Measurements from ENCODE around the gene ANO5. TPM values are rescaled to one million over a fixed set of nuclear protein-coding genes. Genes with fewer than 3 reads are reported as not detected.

Gene ANO5, protein sequence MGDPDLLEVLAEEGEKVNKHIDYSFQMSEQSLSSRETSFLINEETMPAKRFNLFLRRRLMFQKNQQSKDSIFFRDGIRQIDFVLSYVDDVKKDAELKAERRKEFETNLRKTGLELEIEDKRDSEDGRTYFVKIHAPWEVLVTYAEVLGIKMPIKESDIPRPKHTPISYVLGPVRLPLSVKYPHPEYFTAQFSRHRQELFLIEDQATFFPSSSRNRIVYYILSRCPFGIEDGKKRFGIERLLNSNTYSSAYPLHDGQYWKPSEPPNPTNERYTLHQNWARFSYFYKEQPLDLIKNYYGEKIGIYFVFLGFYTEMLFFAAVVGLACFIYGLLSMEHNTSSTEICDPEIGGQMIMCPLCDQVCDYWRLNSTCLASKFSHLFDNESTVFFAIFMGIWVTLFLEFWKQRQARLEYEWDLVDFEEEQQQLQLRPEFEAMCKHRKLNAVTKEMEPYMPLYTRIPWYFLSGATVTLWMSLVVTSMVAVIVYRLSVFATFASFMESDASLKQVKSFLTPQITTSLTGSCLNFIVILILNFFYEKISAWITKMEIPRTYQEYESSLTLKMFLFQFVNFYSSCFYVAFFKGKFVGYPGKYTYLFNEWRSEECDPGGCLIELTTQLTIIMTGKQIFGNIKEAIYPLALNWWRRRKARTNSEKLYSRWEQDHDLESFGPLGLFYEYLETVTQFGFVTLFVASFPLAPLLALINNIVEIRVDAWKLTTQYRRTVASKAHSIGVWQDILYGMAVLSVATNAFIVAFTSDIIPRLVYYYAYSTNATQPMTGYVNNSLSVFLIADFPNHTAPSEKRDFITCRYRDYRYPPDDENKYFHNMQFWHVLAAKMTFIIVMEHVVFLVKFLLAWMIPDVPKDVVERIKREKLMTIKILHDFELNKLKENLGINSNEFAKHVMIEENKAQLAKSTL
- 0.84 and 1.8 TPM in 2 replicates for total RNA-seq (2014; rRNA removed; shearing (Covaris generic); ENCODE audit: low replicate concordance)

DNA sequence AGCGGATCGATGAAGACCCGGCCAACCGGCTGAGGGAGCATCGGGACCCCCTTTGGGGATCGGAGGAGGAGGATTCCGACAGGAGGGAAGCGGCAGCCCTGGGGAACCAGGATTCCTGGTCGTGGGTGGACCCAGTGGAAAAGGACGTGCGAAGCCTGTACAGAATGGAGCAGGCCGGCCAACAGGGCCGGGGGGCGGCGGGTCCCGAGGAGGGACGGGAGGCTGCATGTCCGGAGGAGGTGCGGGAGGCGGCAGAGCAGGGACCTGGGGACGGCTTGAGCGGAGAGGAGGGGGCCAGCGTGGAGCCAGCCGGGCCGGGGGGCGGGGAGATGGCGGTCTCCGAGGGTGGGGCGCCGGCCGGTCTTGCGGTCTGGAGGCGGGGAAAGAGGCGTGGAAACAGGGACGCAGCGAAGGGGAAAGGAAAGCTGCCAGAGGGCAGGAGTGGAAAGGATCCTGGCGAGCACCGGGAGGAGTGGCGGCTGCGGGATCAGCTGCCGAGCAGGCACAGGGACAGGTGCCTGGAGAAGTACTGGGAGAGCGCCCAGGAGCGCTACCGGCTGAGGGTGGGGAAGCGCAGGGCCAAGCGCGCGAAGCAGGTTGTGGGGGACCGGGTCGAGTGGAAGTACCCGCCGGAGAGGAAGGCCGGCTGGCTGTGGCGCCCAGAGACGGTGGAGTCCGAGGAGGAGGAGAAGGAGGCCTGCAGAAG, at the start of gene ANO5:
Gene ANO5 (plus strand): TSS at position 444 of the 706 bp plus-strand sequence. CDS start 408 bp downstream, outside the sequence.
- DNase-seq (ENCODE audit: low read depth), result peak; percentile 62
- in situ Hi-C loops (cut with HindIII; ENCODE audit: low pct_unique_long_range_greater_than_20kb, low sequenced_read_pairs), result no loop called here

DNA sequence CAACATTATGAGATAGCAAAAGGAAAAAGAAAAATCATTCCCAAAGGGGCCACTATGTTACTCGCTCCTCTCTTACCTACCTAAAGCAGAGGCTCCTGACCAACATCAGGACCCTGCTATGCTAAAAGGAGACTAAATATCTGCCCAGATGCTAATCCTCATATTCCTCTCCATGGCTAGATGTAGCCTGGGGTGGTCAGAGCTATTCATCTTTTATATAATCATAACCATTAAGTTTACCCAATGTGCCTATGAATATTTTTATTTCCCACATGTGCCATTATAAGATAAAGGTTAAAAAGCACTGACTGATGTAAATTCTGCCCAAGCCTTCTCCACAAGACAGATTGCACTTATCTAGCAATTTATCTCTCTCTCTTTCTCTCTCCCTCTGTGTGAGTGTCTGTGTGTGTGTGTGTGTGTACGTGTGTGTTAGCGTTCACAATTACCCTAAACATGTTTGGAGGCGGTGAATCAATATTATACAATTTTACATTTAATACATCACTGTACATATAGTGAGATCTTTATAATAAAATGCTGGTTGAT, 41.2 kb upstream of the ANO5 start:
- in situ Hi-C loops (cut with HindIII; ENCODE audit: low pct_unique_long_range_greater_than_20kb, low sequenced_read_pairs), result no loop called here
- no peak for DNase-seq (ENCODE audit: low read depth)

DNA sequence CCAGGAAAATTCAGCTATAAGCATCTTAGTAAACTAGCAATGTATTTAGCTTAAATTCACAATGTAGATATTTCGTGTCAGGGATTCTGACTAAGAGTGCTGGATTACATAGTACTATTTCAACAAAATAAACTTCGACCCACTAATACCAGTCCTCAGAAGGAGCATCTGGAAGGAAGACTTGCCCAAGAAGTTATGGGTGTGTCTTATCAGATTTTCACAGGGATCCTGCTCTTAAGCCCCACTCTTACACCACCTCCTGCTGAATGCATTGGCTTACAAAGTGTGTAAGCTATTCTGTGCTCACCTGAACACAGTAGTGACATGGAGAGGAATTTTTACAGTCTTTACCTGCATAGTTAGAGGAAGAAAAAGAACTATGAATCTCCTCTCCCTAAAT, 35.4 kb upstream of the ANO5 start:
- in situ Hi-C loops (cut with HindIII; ENCODE audit: low pct_unique_long_range_greater_than_20kb, low sequenced_read_pairs), result no loop called here
- DNase-seq (ENCODE audit: low read depth), result no peak

DNA sequence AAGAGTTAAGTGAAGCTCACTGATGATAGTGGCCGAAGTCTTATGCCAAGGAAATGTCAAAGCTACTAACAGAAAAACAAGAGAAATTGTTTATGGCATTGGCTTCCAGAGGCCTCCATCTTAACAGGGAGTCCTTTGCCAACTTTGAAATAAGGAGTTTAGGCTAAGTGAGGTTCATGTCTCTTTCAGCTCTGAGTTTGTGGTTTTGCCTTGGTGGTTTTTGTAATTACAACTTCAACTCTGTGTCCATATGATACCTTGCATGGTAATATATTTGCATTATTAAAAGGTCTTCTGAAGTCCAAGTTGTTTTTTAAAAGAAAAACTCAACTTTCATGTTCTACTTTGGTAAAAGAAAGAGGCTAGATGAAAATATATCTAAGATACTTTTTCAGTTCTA, 31.4 kb upstream of the ANO5 start:
- DNase-seq (ENCODE audit: low read depth), result no peak
- in situ Hi-C loops (cut with HindIII; ENCODE audit: low pct_unique_long_range_greater_than_20kb, low sequenced_read_pairs), result no loop called here

DNA sequence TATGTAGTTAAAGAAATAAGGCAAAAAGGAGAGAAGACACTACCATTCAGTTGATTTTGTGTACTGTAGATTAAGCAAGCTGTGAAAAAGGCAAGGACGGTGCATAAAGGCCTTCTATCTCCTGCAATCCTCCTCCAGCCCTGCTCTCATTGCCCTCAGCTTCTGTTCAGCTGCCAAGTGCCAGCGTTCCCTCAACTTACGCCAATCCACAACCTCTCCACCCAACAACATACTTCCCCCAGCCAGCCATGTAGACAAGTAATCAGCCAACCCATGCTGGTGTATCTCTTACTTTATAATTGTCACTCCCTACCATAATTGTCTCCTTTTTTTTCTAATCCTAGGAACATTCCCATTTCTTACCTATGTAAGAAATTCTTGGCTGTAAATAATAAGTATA, 30.1 kb upstream of the ANO5 start:
- in situ Hi-C loops (cut with HindIII; ENCODE audit: low pct_unique_long_range_greater_than_20kb, low sequenced_read_pairs), result no loop called here

DNA sequence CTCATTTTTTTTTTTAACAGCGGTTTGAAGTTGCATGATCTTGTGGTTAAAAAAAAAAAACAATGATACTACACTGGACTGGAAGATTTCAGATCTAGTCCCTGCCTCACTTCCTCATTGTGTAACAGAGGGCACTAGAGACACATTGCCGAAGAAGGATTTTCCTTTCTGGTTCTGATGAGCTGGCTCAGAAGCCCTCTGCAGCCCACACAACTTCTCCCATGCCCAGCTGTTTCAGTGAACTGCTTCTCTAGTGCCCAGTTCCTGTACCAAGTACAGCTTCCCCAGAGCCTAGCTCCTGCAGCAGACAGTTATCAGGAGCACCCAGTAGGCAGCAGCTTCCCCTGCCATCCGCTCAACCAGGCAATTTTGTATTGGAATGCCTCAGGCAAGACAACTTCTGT, 29.5 kb upstream of the ANO5 start:
- in situ Hi-C loops (cut with HindIII; ENCODE audit: low pct_unique_long_range_greater_than_20kb, low sequenced_read_pairs), result no loop called here
- DNase-seq (ENCODE audit: low read depth), result no peak

More for the DNA sequence above, 30.1 kb upstream of the ANO5 start:
- DNase-seq (ENCODE audit: low read depth), result no peak

DNA sequence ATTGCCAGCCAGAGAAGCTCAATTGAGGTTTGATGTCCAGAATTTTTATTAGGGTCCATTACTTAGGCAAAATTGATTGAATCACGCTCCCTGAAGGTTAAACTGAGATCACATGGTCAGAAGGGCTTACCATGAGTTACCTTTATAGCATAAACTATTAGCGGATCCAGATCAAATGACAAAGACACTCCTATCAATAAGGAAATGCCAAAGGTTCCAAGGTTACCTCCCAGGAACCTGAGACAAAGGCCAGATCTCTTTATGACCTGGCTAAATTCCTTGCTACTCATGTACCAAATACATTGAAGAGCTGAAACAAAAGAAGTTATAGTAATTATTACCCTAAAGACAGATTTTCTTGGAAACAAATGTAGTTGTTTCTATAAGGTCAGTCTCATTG, 27.8 kb upstream of the ANO5 start:
- DNase-seq (ENCODE audit: low read depth), result no peak
- in situ Hi-C loops (cut with HindIII; ENCODE audit: low pct_unique_long_range_greater_than_20kb, low sequenced_read_pairs), result no loop called here

DNA sequence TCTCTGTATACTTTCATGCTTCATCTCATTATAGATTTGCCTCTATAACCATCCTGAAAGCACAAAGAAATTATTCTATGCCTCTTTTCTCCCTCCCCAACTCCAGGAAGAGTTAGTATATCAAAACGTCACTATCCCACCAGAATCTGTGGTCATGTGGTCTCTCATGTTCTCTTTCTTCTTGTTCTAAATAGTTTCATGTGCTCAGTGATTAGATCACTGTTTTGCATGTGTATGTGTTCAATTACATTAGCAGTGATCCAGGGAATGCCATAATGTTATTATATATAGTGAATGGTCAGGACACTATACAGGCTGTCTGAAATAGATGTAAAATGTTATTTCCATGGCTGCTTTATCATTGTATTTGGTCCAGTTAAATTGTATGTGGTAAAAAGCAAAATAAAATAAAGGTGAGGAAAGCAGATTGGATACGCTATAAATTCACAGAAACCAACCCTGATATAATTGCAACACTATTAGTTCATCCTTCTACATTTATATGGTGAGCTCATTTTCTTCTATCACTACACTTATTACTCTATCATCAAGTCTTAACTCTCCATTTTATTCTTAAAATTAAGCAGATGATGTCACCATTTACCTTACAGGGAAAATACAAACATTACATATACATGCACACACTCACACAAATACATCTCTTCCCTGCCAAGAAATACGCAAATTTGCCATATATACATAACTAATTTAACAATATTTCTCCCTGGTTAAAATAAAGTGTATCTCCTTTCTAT, 26.9 kb upstream of the ANO5 start:
- in situ Hi-C loops (cut with HindIII; ENCODE audit: low pct_unique_long_range_greater_than_20kb, low sequenced_read_pairs), result no loop called here
- DNase-seq (ENCODE audit: low read depth), result no peak

DNA sequence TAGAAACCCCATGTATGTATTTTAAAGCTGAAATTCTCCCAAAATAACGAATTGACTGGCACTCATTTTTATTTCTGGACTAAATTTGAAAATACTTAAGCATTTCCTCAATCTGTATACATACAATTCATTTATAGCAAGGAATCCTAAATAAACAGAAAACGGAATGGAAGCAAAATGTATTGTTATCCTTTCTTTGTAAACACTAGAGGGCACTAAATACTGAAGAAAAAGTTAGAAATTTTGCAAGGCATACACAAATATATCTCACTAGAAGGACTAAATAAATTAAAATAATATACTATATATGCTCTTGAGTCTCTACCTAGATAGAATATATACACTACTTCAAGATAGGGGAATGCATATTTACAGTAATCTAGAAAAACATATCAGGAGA, 23.1 kb upstream of the ANO5 start:
- in situ Hi-C loops (cut with HindIII; ENCODE audit: low pct_unique_long_range_greater_than_20kb, low sequenced_read_pairs), result no loop called here
- DNase-seq (ENCODE audit: low read depth), result no peak

DNA sequence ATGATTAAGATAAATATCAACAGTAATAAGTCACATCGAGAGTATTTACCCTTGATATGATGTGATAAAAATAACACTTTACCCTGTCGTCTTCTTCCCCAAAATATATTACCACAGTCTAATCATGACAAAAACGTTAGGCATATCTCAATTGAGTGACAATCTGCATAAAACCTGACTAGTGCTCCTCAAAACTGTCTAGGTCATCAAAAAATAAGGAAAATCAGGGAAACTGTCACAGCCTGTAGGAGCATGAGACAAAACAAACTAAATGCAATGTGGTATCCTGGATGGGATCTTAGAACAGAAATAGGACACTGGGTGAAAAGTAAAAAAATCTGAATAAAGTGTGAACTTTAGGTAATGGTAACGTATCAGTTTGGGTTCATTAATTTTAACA, 19.4 kb upstream of the ANO5 start:
- in situ Hi-C loops (cut with HindIII; ENCODE audit: low pct_unique_long_range_greater_than_20kb, low sequenced_read_pairs), result no loop called here

DNA sequence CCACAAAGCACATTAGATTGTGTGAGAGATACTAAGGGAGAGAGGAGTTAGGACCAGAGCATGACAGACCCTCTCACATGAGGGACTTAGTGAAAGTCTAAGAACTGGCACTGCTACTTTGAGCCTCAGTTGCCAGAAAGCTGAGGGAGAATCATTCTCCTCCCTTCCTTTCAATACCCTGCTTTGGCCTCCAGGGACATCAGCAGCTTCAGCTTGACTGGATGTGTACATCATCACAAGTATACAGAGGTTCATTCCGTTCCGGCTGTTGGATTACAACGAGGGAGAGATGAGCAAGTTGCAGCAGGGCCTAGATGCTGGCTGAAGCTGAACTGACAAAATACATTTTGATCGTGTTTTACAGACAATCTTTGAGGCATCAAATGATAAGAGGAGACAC, 15.7 kb upstream of the ANO5 start:
- DNase-seq (ENCODE audit: low read depth), result no peak
- in situ Hi-C loops (cut with HindIII; ENCODE audit: low pct_unique_long_range_greater_than_20kb, low sequenced_read_pairs), result no loop called here

More for the DNA sequence above, 19.4 kb upstream of the ANO5 start:
- DNase-seq (ENCODE audit: low read depth), result no peak

DNA sequence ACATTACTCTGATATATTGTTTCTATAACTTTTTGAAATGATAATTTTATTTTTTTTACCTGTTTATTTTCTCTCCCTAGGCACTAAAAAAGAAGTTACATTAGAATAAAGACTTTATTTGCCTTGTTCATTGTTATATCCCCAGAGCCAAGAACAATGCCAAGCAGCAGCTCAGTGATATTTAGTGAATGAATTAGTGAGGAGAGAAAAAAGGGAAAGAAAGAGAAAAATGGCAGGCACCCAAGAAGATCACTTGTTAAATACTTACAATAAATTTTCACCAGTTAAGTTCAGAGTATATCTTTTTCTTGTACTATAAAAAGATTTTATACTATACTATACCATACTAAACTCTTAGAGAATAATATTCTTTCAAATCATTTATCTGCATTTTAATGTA, 13.3 kb upstream of the ANO5 start:
- no peak for DNase-seq (ENCODE audit: low read depth)
- in situ Hi-C loops (cut with HindIII; ENCODE audit: low pct_unique_long_range_greater_than_20kb, low sequenced_read_pairs), result no loop called here

DNA sequence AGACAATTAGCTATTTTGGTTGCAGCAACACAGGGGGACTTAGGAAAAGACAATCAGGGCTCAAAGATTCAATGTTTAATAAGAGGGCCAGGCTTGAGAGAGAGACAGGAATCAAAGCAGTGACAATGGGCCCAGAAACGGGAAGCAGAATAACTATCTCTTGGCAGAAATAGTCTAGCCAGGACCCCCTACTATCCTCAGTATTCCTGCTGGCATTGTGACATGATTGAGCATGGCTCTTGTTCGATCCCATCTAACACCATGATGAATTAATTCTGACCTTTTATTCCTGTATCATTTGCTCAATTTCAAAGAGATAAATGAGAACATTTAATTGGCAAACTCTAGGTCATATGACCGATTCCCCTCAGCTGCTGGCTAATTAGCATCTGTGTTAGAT, 12.8 kb upstream of the ANO5 start:
- no peak for DNase-seq (ENCODE audit: low read depth)
- in situ Hi-C loops (cut with HindIII; ENCODE audit: low pct_unique_long_range_greater_than_20kb, low sequenced_read_pairs), result no loop called here

DNA sequence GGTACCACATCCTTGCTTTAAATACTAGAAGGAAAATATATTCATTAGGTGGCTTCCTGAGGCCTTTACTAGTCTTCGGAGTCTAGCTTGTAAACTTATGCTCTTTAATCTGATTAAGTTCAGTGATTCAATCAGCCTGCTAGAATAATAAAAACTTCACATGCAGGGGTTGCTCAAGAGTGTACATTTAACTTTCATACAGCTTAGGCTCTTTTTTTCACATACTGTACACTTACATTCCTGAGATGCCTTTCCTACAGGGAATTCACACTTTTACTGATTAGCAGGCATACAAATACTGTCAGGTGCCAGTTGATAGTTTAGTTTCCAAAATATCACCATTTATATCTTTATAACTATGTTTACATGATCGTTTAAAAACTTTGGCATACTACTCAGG, 3.2 kb upstream of the ANO5 start:
- no peak for DNase-seq (ENCODE audit: low read depth)
- in situ Hi-C loops (cut with HindIII; ENCODE audit: low pct_unique_long_range_greater_than_20kb, low sequenced_read_pairs), result no loop called here

DNA sequence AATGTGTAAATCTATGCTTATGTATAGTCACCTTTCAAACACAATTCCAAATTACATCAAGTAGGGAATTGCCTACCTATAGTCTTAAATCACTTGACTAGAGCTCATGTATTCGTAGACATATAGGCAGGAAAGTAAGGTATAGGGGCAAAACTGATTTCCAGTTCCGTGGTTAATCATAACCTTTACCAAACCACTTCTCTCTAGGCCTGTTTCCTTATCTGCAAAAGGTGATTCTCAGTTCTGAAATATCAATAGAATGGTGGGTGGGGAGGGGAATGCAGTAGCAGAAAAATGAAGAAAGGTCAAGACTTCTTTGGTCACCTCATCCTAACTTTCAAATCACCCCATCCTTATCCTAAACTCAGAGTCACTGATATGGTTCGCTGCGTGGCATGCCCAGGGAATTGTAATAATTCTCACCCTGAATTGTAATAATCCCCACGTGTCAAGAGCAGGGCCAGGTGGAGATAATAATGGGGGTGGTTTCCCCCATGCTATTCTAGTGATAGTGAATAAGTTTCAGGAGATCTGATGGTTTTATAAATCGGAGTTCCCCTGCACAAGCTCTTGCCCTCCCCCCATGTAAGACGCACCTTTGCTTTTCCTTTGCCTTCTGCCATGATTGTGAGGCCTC, 1.9 kb upstream of the ANO5 start:
- no peak for DNase-seq (ENCODE audit: low read depth)
- in situ Hi-C loops (cut with HindIII; ENCODE audit: low pct_unique_long_range_greater_than_20kb, low sequenced_read_pairs), result no loop called here

DNA sequence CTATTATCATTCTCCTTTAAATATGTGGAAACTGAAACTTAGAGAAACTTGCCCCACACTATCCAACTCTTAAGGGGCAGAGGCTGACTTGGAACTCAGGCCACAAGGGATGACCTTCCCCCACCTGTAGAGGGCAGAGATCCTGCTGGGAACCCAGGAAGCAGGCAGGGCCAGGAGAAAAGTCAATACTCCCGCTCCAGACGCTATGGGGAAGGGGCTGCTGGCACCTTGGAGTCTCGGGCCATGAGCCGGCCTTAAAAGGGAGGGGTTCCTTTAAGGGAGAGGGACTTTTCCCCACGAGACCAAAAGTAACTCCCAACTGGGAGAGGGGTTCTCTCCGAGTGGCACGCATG, 620 bp upstream of the ANO5 start:
- in situ Hi-C loops (cut with HindIII; ENCODE audit: low pct_unique_long_range_greater_than_20kb, low sequenced_read_pairs), result no loop called here

DNA sequence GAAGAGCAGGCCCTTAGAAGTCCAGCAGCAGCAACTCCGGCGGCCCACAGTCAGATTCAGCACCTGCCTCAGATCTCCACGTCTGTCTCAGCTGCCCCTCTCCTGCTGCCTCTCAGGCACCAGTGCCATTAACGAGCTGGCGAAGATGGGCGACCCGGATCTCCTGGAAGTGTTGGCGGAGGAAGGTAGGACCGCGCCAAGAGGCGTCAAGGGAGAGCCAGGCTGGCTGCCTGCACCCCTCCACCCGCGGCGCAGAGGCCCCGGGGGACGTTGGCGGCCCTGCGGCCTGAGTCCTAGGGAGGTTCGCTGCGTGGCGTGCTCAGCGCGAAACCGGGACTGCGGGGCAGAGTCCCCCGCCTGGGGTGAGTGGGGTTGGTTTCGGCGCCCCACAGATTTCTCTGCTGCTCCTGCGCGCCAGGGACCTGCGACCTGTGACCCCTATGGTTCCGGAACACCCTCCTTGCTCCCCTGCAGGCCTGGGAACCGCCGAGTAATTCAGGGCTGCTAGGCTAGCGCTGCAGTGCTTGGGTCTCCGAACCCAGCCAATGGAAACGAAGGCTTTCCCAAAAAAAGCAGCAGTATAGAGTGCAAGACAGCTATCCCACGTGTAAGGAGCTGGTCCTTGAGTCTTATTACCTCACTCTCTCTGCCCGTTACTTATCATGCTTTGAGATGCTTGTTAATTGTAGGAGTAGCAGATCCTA, 615 bp downstream of the ANO5 start:
- DNase-seq (ENCODE audit: low read depth), result no peak
- in situ Hi-C loops (cut with HindIII; ENCODE audit: low pct_unique_long_range_greater_than_20kb, low sequenced_read_pairs), result no loop called here

More for the DNA sequence above, 620 bp upstream of the ANO5 start:
- peak; percentile 27 for DNase-seq (ENCODE audit: low read depth)
